NCI-H2196 treated with DMSO at 0.1 percent for 48 hours (cell line): ENCODE results near the gene GHRHR.

Experiments used
- DNase-seq: peaks from one replicate; lab custom pipeline; 2025; ENCODE audit not compliant: unreplicated experiment; lab: John Stamatoyannopoulos, UW

Gene GHRHR

GRCh38 chr7:30984359-30985107 is 20.8 kb downstream of the GHRHR start:
- no peak for DNase-seq

- DNase-seq, result no peak
Observed at GRCh38 chr7:30985756-30986155, 22.0 kb downstream of the GHRHR start.

GRCh38 chr7:30986331-30986730 is 22.6 kb downstream of the GHRHR start:
- DNase-seq, result no peak

- no peak for DNase-seq
Observed at GRCh38 chr7:30986738-30987137, 23.0 kb downstream of the GHRHR start.

GRCh38 chr7:30987178-30987577 is 23.4 kb downstream of the GHRHR start:
- no peak for DNase-seq

GRCh38 chr7:30987936-30988335 is 24.2 kb downstream of the GHRHR start:
- no peak for DNase-seq

- no peak for DNase-seq
Observed at GRCh38 chr7:30988351-30989005, 24.7 kb downstream of the GHRHR start.

GRCh38 chr7:30989008-30989823 is 25.5 kb downstream of the GHRHR start:
- DNase-seq, result no peak

- no peak for DNase-seq
Observed at GRCh38 chr7:30989824-30990672, 26.3 kb downstream of the GHRHR start.

- DNase-seq, result no peak
Observed at GRCh38 chr7:30990673-30991170, 27.0 kb downstream of the GHRHR start.

- no peak for DNase-seq
Observed at GRCh38 chr7:30992414-30992813, 28.7 kb downstream of the GHRHR start.

GRCh38 chr7:30994206-30995100 is 30.7 kb downstream of the GHRHR start:
- DNase-seq, result no peak

- DNase-seq, result no peak
Observed at GRCh38 chr7:30995536-30995935, 31.8 kb downstream of the GHRHR start.

GRCh38 chr7:30996256-30996655 is 32.5 kb downstream of the GHRHR start:
- DNase-seq, result no peak

- no peak for DNase-seq
Observed at GRCh38 chr7:30996883-30997282, 33.1 kb downstream of the GHRHR start.

- DNase-seq, result no peak
Observed at GRCh38 chr7:30997316-30997715, 33.6 kb downstream of the GHRHR start.

GRCh38 chr7:30998180-30998579 is 34.4 kb downstream of the GHRHR start:
- DNase-seq, result no peak

- no peak for DNase-seq
Observed at GRCh38 chr7:31000161-31000693, 36.5 kb downstream of the GHRHR start.

- DNase-seq, result no peak
Observed at GRCh38 chr7:31000779-31001178, 37.0 kb downstream of the GHRHR start.
